HG03103 (cell line): ENCODE data around the gene GPR171.

Experiments used
- ATAC-seq: cut with Tn5 transposase; IDR thresholded peaks from one replicate; pipeline ENCODE4 v1.9.1; 2021; ENCODE audit warnings: low read depth; ENCODE audit not compliant: unreplicated experiment

GPR171 gene

DNA sequence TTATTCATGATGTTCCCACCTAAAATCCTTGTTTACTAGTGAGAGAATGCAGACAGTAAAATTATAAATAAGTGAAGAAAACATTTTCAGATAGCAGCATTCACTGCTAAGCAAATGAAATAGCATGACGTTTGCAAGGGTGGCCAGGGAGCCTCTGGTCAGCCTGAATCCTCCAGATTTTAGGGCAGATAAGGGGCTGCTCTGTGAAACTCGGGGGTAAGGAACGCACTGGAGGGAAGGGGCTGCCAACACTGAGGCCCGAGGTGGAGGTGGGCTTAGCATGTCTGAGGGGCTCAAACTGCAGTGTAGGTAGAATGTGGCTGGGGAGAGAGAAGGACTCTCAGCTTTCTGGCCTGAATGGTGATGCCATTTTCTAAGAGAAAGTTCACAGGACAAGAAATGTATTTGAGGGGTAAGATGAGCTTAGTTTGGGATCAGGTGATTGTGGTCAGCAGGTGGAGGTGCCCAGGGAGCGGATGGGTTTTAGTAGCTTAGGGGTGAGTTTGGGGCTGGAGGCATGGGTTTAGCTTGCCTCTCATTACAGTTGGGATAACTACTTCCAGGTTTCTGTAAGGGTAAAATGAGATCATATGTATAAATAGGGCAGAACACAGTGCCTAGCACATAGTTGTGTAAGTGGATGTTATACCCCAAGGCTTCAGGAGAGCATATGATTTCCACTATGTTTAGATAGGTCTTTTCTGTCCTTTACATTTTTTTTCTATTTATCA lies 20.5 kb downstream of the GPR171 start:
- no peak for ATAC-seq

GRCh38 chr3:151178208-151178845 lies 24.7 kb downstream of the GPR171 start:
- ATAC-seq: no peak

DNA sequence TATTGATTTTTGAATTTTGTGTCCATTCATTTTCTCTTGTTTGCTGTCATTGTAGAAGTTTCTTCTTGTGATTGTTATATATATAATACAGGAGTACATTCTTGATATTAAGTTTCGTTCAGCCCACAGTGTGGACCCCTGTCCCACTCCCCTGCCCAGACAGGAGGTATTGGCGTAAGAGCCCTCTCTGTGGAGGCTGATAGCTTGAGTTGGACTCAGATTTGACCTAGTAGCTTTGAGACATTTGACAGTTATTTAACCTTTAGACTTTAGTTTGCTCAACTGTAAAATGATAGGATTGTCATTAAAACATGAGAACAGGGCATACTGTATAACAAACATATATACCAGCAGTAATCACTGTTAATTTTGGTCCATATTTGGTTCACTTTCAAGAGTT lies 27.1 kb downstream of the GPR171 start:
- ATAC-seq: no peak

DNA sequence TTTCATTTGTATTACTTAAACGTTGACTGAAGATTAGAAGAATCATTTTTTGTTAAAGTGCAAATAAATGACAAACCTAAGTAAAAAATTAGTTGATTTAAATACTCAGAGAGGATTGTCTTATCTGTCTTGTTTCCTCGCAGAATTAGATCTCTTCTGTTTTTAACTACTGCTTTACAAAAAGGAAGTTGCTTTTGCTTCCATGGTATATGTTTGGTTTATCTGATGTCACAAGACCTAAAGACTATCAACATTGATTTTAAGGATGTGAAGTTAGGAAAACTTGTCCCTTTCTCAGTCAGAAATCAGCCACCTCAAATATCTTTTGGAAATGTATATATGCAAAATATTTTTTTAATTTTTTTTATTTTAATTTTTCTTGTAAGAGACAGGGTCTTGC lies 28.7 kb downstream of the GPR171 start:
- no peak for ATAC-seq

GRCh38 chr3:151171145-151171757 lies 31.8 kb downstream of the GPR171 start:
- peak; percentile 55 for ATAC-seq

- peak; percentile 22 for ATAC-seq
These were observed 32.9 kb downstream of the GPR171 start for GRCh38 chr3:151169948-151170679.

GRCh38 chr3:151169262-151169947 lies 33.6 kb downstream of the GPR171 start:
- ATAC-seq: peak; percentile 47

GRCh38 chr3:151168269-151169094 lies 34.5 kb downstream of the GPR171 start:
- no peak for ATAC-seq

GRCh38 chr3:151166161-151166560 lies 36.9 kb downstream of the GPR171 start:
- no peak for ATAC-seq

DNA sequence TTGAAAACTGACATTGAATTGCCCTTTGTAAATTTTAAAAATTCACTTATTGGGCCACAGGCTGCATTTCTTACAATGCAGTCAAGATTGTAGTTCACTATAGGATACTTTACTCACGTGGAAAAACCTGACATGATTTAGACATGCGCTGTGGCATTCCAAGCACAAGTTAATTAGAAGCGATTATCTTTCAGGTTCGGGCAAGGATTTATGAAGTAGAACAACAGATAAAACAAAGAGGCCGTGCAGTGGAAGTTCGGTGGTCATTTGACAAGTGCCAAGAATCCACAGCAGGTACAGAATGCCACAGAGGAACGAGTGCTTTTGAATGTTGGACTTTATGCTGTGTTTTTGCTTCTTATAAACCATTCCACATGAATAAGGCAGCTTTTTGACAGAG lies 37.8 kb downstream of the GPR171 start:
- ATAC-seq: no peak

DNA sequence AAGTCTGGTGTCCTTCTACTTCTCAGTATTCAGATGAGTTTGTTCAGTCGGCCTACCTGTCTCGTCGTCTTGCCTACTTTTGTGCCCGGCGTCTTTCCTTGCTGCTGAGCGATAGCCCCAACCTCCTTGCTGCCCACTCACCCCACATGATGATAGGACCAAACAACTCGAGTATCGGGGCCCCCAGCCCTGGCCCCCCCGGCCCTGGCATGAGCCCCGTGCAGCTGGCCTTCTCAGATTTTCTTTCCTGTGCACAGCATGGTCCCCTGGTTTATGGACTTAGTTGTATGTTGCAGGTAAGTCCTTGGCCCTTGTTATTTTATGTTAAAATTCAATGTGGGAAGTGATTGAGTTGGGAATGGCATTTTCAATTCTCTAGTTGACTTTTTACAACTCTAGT lies 43.2 kb downstream of the GPR171 start:
- no peak for ATAC-seq

GRCh38 chr3:151156618-151157216 lies 46.3 kb downstream of the GPR171 start:
- ATAC-seq: no peak

- no peak for ATAC-seq
These were observed 47.4 kb downstream of the GPR171 start for GRCh38 chr3:151155409-151156128.

DNA sequence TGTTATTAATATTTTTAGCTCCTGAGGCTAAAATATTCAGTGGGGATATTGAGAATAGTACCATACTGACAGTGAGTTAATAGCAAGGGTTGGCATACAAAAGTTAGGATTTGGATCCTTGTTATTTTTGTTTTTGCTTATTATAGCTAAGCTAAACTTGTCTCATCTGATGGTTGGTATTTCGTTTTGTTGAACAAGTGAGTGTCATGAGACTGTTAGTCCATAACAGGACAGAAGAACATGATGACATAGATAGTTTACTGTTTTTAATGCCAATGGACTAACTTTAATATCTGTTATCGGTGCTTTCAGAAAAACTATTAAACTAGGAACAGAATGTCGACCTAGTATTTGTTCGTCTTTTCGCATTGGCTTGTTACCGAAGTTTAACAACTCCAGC lies 48.5 kb downstream of the GPR171 start:
- ATAC-seq: no peak

DNA sequence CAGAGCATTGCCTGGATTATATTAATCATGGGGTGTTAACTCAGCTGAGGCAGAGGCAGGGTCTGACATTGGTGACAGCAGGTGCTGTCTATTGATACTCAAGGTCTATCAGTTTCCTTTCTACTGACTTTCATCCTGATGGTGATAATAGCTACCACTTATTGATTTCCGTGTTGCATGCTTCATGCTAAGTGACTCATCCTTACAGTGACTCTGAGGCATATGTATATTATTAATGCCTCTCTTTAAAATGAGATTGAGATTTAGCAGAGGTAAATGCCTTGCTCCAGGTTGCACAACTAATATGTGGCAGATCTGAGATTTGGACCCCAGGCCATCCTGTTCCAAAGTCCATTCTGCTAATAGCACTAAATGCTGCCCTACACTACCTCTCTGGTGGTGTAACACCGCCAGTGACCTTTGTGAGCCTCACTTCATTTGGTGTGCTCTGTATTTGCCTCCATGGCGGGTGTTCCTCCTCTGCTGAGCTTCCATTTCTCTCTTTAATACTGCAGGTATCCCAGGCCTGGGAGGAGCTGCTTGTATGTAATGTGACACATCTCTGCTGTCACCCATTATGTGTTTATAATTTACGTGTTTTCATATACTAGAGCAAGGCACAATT lies 50.4 kb downstream of the GPR171 start:
- no peak for ATAC-seq
